Activated CD8-positive, alpha-beta memory T cell treated with anti-CD3 and anti-CD28 coated beads, Interleukin-2, amount 50 U/mL, for 1 hour (primary cell): Measurements from ENCODE around the gene TNIP3.
"Not testable (repeated sequence)": the region's sequence is repeated elsewhere in the genome, so short reads cannot be mapped to it uniquely, and the experiment has no call there.

Experiments
- DNase-seq: peaks from one replicate; pipeline ENCODE4 v3.0.0-alpha.2; 2020; ENCODE audit errors: extremely low read depth

The TNIP3 gene

GRCh38 chr4:121177246-121178137 is 13.4 kb upstream of the TNIP3 start:
- no peak for DNase-seq

GRCh38 chr4:121176082-121176934 is 12.2 kb upstream of the TNIP3 start:
- no peak for DNase-seq

GRCh38 chr4:121171477-121171876 is 7.4 kb upstream of the TNIP3 start:
- DNase-seq = not testable (repeated sequence)

- no peak for DNase-seq
These were observed 4.5 kb upstream of the TNIP3 start for GRCh38 chr4:121168446-121169281.

- no peak for DNase-seq
These were observed 2.9 kb upstream of the TNIP3 start for GRCh38 chr4:121166976-121167375.

- DNase-seq = no peak
These were observed 1.1 kb upstream of the TNIP3 start for GRCh38 chr4:121165206-121165605.

- no peak for DNase-seq
These were observed 7.0 kb downstream of the TNIP3 start for GRCh38 chr4:121156822-121157769.

- DNase-seq = no peak
These were observed 8.2 kb downstream of the TNIP3 start for GRCh38 chr4:121155893-121156292.

- no peak for DNase-seq
These were observed 10.0 kb downstream of the TNIP3 start for GRCh38 chr4:121154103-121154515.

- no peak for DNase-seq
These were observed 12.2 kb downstream of the TNIP3 start for GRCh38 chr4:121151942-121152341.

- DNase-seq = no peak
These were observed 13.6 kb downstream of the TNIP3 start for GRCh38 chr4:121150486-121150885.

GRCh38 chr4:121150003-121150402 is 14.1 kb downstream of the TNIP3 start:
- no peak for DNase-seq

- no peak for DNase-seq
These were observed 15.5 kb downstream of the TNIP3 start for GRCh38 chr4:121148621-121149020.

- DNase-seq = no peak
These were observed 16.1 kb downstream of the TNIP3 start for GRCh38 chr4:121148000-121148399.

GRCh38 chr4:121146530-121146929 is 17.6 kb downstream of the TNIP3 start:
- DNase-seq = no peak

GRCh38 chr4:121145430-121145829 is 18.7 kb downstream of the TNIP3 start:
- DNase-seq = no peak

GRCh38 chr4:121144021-121144420 is 20.1 kb downstream of the TNIP3 start:
- DNase-seq = no peak

- no peak for DNase-seq
These were observed 21.0 kb downstream of the TNIP3 start for GRCh38 chr4:121143131-121143530.

GRCh38 chr4:121140716-121141460 is 23.2 kb downstream of the TNIP3 start:
- DNase-seq = no peak
